KMS-11 (cell line): ENCODE measurements around the gene CPE.
"Not testable (repeated sequence)": the region's sequence is repeated elsewhere in the genome, so short reads cannot be mapped to it uniquely, and the experiment has no call there.

Experiments
- H2AFZ ChIP-seq: fragments of 200-600 bp; sonication (generic); 2 replicates; pipeline ENCODE4 v1.6.1; 2016; ENCODE audit warnings: antibody characterized with exemption, mixed run types, low read depth
- H3K27ac ChIP-seq: fragments of 200-600 bp; sonication (generic); 2 replicates; pipeline ENCODE4 v1.6.1; 2016; ENCODE audit warnings: mild to moderate bottlenecking, mixed run types
- H3K27me3 ChIP-seq: fragments of 200-600 bp; sonication (generic); 2 replicates; pipeline ENCODE4 v1.6.1; 2017; ENCODE audit warnings: mild to moderate bottlenecking, low read depth, mixed run types, moderate library complexity; ENCODE audit not compliant: insufficient read depth
- H3K36me3 ChIP-seq: fragments of 200-600 bp; sonication (generic); 2 replicates; pipeline ENCODE4 v1.6.1; 2017; ENCODE audit warnings: mild to moderate bottlenecking, mixed run types; ENCODE audit not compliant: insufficient read depth
- H3K4me1 ChIP-seq: fragments of 200-600 bp; sonication (generic); 2 replicates; pipeline ENCODE4 v1.6.1; 2016; ENCODE audit warnings: mild to moderate bottlenecking, low read depth, mixed run types; ENCODE audit not compliant: poor library complexity, severe bottlenecking
- H3K4me2 ChIP-seq: fragments of 200-600 bp; sonication (generic); 2 replicates; pipeline ENCODE4 v1.7.0; 2016; ENCODE audit warnings: mild to moderate bottlenecking, mixed run types
- H3K4me3 ChIP-seq: fragments of 200-600 bp; sonication (generic); IDR thresholded peaks from 2 replicates; pipeline ENCODE4 v1.6.1; 2017; ENCODE audit warnings: low read depth, low read length, mixed read lengths; ENCODE audit not compliant: insufficient read depth
- H3K79me2 ChIP-seq: fragments of 200-600 bp; sonication (generic); 2 replicates; pipeline ENCODE4 v1.6.1; 2016; ENCODE audit warnings: low read depth, mixed run types; ENCODE audit not compliant: insufficient read depth
- H3K9ac ChIP-seq: fragments of 200-600 bp; sonication (generic); 2 replicates; pipeline ENCODE4 v1.6.1; 2016; ENCODE audit warnings: mild to moderate bottlenecking, mixed run types
- H4K20me1 ChIP-seq: fragments of 200-600 bp; sonication (generic); 2 replicates; pipeline ENCODE4 v1.6.1; 2016; ENCODE audit warnings: mild to moderate bottlenecking, mixed run types; ENCODE audit not compliant: insufficient read depth
- TF ChIP-seq, protein P1 (sequence below): fragments of 200-600 bp; sonication (generic); conservative IDR thresholded peaks from 2 replicates; pipeline ENCODE4 v1.6.1; 2017; ENCODE audit warnings: low read depth, mild to moderate bottlenecking, antibody characterized with exemption, low read length, moderate library complexity, mixed read lengths

Gene CPE

DNA sequence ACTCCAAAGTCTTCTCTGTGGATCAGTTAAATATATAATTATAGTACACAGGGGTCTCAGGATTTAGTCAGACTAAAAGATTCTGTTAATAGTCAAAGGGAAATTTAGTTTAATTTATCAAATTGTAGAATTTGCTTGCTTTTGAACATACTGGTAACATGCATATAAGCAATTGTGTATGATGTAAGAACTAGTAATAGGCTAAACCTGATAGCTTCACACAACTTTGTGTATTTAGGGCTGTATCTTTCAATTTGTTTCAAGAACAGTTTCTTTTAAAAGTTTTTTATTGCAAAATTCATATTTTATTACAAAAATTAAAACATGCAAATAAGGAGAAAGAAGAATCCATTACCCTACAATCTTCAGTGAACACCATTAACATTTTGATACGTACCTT is 99.5 kb downstream of the CPE start:
- TF ChIP-seq, protein P1, sequence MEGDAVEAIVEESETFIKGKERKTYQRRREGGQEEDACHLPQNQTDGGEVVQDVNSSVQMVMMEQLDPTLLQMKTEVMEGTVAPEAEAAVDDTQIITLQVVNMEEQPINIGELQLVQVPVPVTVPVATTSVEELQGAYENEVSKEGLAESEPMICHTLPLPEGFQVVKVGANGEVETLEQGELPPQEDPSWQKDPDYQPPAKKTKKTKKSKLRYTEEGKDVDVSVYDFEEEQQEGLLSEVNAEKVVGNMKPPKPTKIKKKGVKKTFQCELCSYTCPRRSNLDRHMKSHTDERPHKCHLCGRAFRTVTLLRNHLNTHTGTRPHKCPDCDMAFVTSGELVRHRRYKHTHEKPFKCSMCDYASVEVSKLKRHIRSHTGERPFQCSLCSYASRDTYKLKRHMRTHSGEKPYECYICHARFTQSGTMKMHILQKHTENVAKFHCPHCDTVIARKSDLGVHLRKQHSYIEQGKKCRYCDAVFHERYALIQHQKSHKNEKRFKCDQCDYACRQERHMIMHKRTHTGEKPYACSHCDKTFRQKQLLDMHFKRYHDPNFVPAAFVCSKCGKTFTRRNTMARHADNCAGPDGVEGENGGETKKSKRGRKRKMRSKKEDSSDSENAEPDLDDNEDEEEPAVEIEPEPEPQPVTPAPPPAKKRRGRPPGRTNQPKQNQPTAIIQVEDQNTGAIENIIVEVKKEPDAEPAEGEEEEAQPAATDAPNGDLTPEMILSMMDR: no peak
- Histone ChIP-seq H3K27me3 (no peaks in the 10 kb centered on the region), H3K27ac (no peak overlapping the region), H3K36me3 (no peaks in the 10 kb centered on the region), H3K9ac (no peak overlapping the region), H3K79me2 (no peaks in the 10 kb centered on the region), H2AFZ (no peak overlapping the region), H3K4me1 (peaks cover 7% of the 10 kb centered on the region), H3K4me3 (no peak overlapping the region), H4K20me1 (no peaks in the 10 kb centered on the region), H3K4me2 (no peak overlapping the region)

DNA sequence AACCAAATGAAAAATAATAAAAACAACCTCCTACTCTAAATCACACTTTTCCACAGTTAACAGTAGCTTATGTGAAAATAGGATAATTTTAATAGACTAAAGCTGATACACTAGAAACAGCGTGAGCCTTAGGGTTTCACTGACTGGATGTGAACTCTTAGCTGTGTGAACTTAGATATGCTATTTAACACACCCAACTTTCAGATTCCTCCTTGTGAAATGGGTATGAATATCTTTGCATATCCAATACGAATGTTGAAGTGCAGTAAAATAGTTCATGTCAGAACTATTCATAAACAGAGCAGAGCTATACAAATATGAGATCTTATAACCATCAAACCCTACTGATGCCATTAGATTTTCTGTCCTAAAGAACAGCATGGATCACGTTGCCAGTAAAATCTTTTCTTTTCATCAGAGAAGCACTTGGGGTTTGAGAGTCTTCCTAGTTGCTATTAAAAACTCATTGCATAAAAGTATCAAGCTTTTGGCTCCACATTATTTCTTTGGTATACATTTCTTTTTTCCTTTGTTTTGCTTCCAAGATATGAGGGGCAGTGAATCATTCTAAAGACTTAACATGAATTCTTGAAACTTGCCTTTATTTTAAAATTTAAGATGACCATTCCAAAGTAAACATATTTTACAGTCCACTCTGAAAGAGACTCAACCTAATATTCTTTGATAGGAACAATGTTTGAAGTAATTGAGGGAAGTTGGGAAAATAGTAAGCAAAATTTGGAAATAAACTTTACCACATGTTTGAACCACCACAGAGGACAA is 102.4 kb downstream of the CPE start:
- Histone ChIP-seq H3K9ac (no peak overlapping the region), H3K4me2 (no peak overlapping the region), H4K20me1 (no peaks in the 10 kb centered on the region), H3K27me3 (no peaks in the 10 kb centered on the region), H3K27ac (no peak overlapping the region), H2AFZ (no peak overlapping the region), H3K36me3 (no peaks in the 10 kb centered on the region), H3K4me3 (no peak overlapping the region), H3K79me2 (no peaks in the 10 kb centered on the region), H3K4me1 (peaks cover 7% of the 10 kb centered on the region)
- TF ChIP-seq, protein P1: no peak

DNA sequence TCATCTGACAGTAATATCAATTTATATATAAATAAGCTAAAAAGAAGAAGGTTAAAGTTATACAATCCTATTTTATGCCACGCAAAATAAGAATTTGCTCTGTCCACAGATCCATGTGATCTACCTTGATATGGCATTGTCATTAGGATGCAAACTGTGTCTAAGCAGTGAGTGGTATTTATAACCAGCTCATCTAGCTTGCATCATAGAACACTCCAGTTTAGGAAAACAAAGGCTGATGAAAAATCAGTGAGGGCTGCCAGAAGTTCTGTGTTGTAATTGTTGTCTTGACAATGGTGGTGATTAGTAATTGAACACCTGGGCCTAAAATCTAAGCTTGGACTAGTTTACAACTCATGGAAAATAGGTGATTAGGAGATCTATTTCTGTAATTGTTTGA is 111.0 kb downstream of the CPE start:
- Histone ChIP-seq H3K36me3 (no peaks in the 10 kb centered on the region), H3K4me2 (no peak overlapping the region), H2AFZ (no peak overlapping the region), H3K79me2 (no peaks in the 10 kb centered on the region), H3K4me1 (no peaks in the 10 kb centered on the region), H3K4me3 (no peak overlapping the region), H3K27ac (no peak overlapping the region), H3K9ac (no peak overlapping the region), H3K27me3 (no peaks in the 10 kb centered on the region), H4K20me1 (no peaks in the 10 kb centered on the region)
- TF ChIP-seq, protein P1: no peak

DNA sequence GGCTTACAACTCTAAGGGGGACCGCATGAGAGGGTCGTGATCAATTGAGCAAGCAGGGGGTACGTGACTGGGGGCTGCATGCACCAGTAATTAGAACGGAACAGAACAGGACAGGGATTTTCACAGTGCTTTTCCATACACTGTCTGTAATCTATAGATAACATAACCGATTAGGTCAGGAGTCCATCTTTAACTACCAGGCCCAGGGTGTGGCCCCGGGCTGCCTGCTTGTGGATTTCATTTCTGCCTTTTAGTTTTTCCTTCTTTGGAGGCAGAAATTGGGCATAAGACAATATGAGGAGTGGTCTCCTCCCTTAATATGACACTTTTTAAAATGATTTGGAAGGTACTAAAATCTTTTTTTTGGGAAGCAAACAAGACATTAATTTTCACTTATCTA is 113.8 kb downstream of the CPE start:
- H3K4me1 ChIP-seq, H3K4me3 ChIP-seq, H2AFZ ChIP-seq, H3K9ac ChIP-seq, H4K20me1 ChIP-seq, H3K36me3 ChIP-seq, H3K27ac ChIP-seq, H3K27me3 ChIP-seq, H3K4me2 ChIP-seq, H3K79me2 ChIP-seq: not testable (repeated sequence)

DNA sequence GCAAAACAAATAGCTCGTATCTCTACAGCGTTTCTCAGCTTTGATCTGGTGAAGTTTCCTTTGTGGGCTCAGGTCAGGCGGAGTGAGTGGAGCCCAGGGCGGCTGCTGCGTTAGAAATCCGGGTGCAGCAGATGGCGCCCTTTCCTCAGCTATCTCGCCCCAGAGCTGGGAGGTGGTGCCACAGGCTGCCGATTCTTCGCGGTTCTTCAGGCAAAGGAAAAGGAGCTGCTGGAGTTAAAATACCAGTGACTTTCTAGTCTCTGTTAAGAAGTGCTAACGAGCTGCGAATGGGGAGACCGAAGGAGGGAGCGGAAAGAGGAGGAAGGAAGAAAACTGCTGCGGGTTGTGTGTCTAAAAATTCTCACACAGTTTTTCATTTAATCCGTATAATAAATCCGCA is 114.6 kb downstream of the CPE start:
- Histone ChIP-seq H3K9ac (no peak overlapping the region), H3K4me1 (no peaks in the 10 kb centered on the region), H3K36me3 (no peaks in the 10 kb centered on the region), H3K4me3 (no peak overlapping the region), H3K79me2 (no peaks in the 10 kb centered on the region), H4K20me1 (no peaks in the 10 kb centered on the region), H3K27ac (no peak overlapping the region), H3K27me3 (no peaks in the 10 kb centered on the region), H2AFZ (peak overlapping the region; percentile 39; the same call in 1 of the 2 replicates), H3K4me2 (peak overlapping the region; percentile 8; the same call in 1 of the 2 replicates)
- TF ChIP-seq, protein P1: peak; percentile 71
